ENCODE results near the gene LRRC46.

- TF ChIP-seq POLR2A (conservative IDR thresholded peaks at IDR 0.05) (no peak), ASH1L (IDR thresholded peaks at IDR 0.05; ENCODE audit: borderline replicate concordance, low read depth, partially characterized antibody) (no peak), CHD4 (IDR thresholded peaks at IDR 0.05; ENCODE audit: insufficient read depth, insufficient replicate concordance, low read depth, low read length, poor library complexity, severe bottlenecking) (no peak), SLC30A9 (CRISPR knock-in tag; IDR thresholded peaks at IDR 0.05) (no peak), CEBPZ (IDR thresholded peaks at IDR 0.05; ENCODE audit: borderline replicate concordance, low read depth, low read length) (no peak), BACH1 (tag; IDR thresholded peaks at IDR 0.05) (no peak), TCF7L2 (IDR thresholded peaks at IDR 0.05; ENCODE audit: low read depth, low read length) (no peak), ZNF274 (IDR thresholded peaks at IDR 0.05; ENCODE audit: borderline replicate concordance, low read depth, low read length) (no peak)
These were observed 38.6 kb downstream of the LRRC46 start for GRCh38 chr17:47870056-47870455.
